HCT116 (cell line): ENCODE results near the gene HSPA12B. TPM values are rescaled to one million over a fixed set of nuclear protein-coding genes. Genes with fewer than 3 reads are reported as not detected.

Source experiments
- ATAC-seq: fragments of 200-7000 bp; cut with Tn5 transposase; 2 replicates; pipeline ENCODE4 v1.9.1; 2020; ENCODE audit warnings: mild to moderate bottlenecking, moderate library complexity
- BruUV-seq: library from RNA; stranded (reverse); fragments of 400-500 nt; replicated peaks from 2 replicates; lab custom pipeline; 2021; lab: Mats Ljungman, UMichigan
- CTCF ChIA-PET: fragments of 300-600 bp; sonication (Branson Sonifier 250); formaldehyde crosslinking; loops from one replicate; lab custom pipeline; 2021; ENCODE audit warnings: antibody characterized with exemption; lab: Charles Lee
- POLR2A ChIA-PET: fragments of 300-600, 350-600 bp; sonication (Branson Sonifier 250); formaldehyde crosslinking; loops from one replicate; lab custom pipeline; 2021; ENCODE audit warnings: antibody characterized with exemption; lab: Charles Lee
- RAD21 ChIA-PET, 2 experiments: fragments of 300-600 bp; sonication (Branson Sonifier 250); formaldehyde crosslinking; loops; one replicate each; lab custom pipeline; 2023; ENCODE audit warnings: low total read pairs in 2 of 2; ENCODE audit not compliant: uncharacterized antibody in 2 of 2, unreplicated experiment in 2 of 2, low non-redundant PET in 1 of 2; lab: Charles Lee
- DNase-seq: peaks from one replicate; pipeline ENCODE4 v3.0.0-alpha.2; 2010; ENCODE audit warnings: low read depth, low spot score
- H2AFZ ChIP-seq: fragments of 200-600 bp; shearing (Covaris generic), sonication (generic); 2 replicates; pipeline ENCODE4 v1.6.1; 2017; ENCODE audit warnings: low read depth, mixed run types, mixed read lengths, antibody characterized with exemption, low read length; ENCODE audit not compliant: poor library complexity, severe bottlenecking
- H3K27ac ChIP-seq: 2 replicates; pipeline ENCODE4 v1.5.1; 2012; ENCODE audit warnings: low read depth, low read length
- H3K27me3 ChIP-seq: fragments of 200-600 bp; sonication (generic); 2 replicates; pipeline ENCODE4 v1.6.1; 2016; ENCODE audit warnings: mixed run types, low read length, mixed read lengths; ENCODE audit not compliant: insufficient read depth
- H3K36me3 ChIP-seq, 2 experiments: fragments of 200-500 bp in 1 of 2; fragments of 200-600 bp in 1 of 2; sonication (Bioruptor generic) in 1 of 2; sonication (generic) in 1 of 2; 2 replicates each; pipeline versions ENCODE4 v1.5.1 to v1.6.1; 2014 to 2016; ENCODE audit warnings: low read length in 2 of 2, inconsistent platforms in 1 of 2, mixed read lengths in 1 of 2, mixed run types in 1 of 2; ENCODE audit not compliant: insufficient read depth in 2 of 2, control insufficient read depth in 1 of 2
- H3K4me1 ChIP-seq, 2 experiments: fragments of 200-600 bp in 1 of 2; sonication (generic) in 1 of 2; 2 replicates each; pipeline versions ENCODE4 v1.5.1 to v1.6.1; 2012 to 2017; ENCODE audit warnings: low read length in 2 of 2, inconsistent platforms in 1 of 2, mild to moderate bottlenecking in 1 of 2, mixed read lengths in 1 of 2, mixed run types in 1 of 2, moderate library complexity in 1 of 2; ENCODE audit not compliant: insufficient read depth in 2 of 2, control insufficient read depth in 1 of 2
- H3K4me2 ChIP-seq: fragments of 200-600 bp; sonication (generic); 2 replicates; pipeline ENCODE4 v1.6.1; 2017; ENCODE audit warnings: mixed run types, low read length, mixed read lengths
- H3K4me3 ChIP-seq, 2 experiments: fragments of 200-600 bp in 1 of 2; sonication (generic) in 1 of 2; replicated peaks in 1 of 2; 2 replicates each; pipeline ENCODE4 v1.5.1; 2011 to 2016; ENCODE audit warnings: low read length in 2 of 2, control low read depth in 1 of 2, low read depth in 1 of 2, mild to moderate bottlenecking in 1 of 2, mixed read lengths in 1 of 2, mixed run types in 1 of 2
- H3K79me2 ChIP-seq: fragments of 200-600 bp; sonication (generic); 2 replicates; pipeline ENCODE4 v1.6.1; 2017; ENCODE audit warnings: mild to moderate bottlenecking, mixed run types, low read length, moderate library complexity, mixed read lengths; ENCODE audit not compliant: insufficient read depth
- H3K9ac ChIP-seq: fragments of 200-600 bp; sonication (generic); 2 replicates; pipeline ENCODE4 v1.6.1; 2016; ENCODE audit warnings: low read length, mixed read lengths
- H3K9me2 ChIP-seq: fragments of 200-600 bp; sonication (generic), shearing (Covaris generic); 2 replicates; pipeline ENCODE4 v1.6.1; 2017; ENCODE audit warnings: mixed run types, mild to moderate bottlenecking, moderate library complexity; ENCODE audit not compliant: insufficient read depth
- H3K9me3 ChIP-seq, 2 experiments: fragments of 200-500 bp in 1 of 2; fragments of 200-600 bp in 1 of 2; sonication (Bioruptor generic) in 1 of 2; sonication (generic) in 1 of 2; 2 replicates each; pipeline ENCODE4 v1.6.1; 2014 to 2017; ENCODE audit warnings: low read length in 2 of 2, mixed read lengths in 2 of 2, inconsistent platforms in 1 of 2, low read depth in 1 of 2, mild to moderate bottlenecking in 1 of 2, mixed run types in 1 of 2, moderate library complexity in 1 of 2; ENCODE audit not compliant: control insufficient read depth in 1 of 2, insufficient read depth in 1 of 2
- H4K20me1 ChIP-seq: fragments of 200-600 bp; sonication (generic), shearing (Covaris generic); 2 replicates; pipeline ENCODE4 v1.6.1; 2017; ENCODE audit warnings: mixed run types, mild to moderate bottlenecking, moderate library complexity; ENCODE audit not compliant: insufficient read depth
- ATF3 ChIP-seq: IDR thresholded peaks from 2 replicates; pipeline ENCODE4 v1.6.1; 2012
- CEBPB ChIP-seq: IDR thresholded peaks from 2 replicates; pipeline ENCODE4 v1.6.1; 2012; ENCODE audit warnings: low read depth
- EGR1 ChIP-seq: IDR thresholded peaks from 2 replicates; pipeline ENCODE4 v1.6.1; 2012; ENCODE audit warnings: low read depth
- SIN3A ChIP-seq: IDR thresholded peaks from 2 replicates; pipeline ENCODE4 v1.6.1; 2012; ENCODE audit warnings: low read depth
- TCF7L2 ChIP-seq: IDR thresholded peaks from 2 replicates; pipeline ENCODE4 v1.7.0; 2011; ENCODE audit warnings: borderline replicate concordance, inconsistent platforms; ENCODE audit not compliant: insufficient read depth, insufficient read length; ENCODE audit errors: extremely low read depth
- ZBTB33 ChIP-seq: IDR thresholded peaks from 2 replicates; pipeline ENCODE4 v1.6.1; 2011; ENCODE audit warnings: mild to moderate bottlenecking, low read length, moderate library complexity; ENCODE audit not compliant: insufficient replicate concordance; ENCODE audit errors: extremely low read depth
- ZFX ChIP-seq: fragments of 450-650 bp; IDR thresholded peaks from 2 replicates; pipeline ENCODE4 v1.6.1; 2017
- intact Hi-C: fragments of 100-400 bp; cut with micrococcal nuclease; formaldehyde crosslinking; loops from 2 replicates; pipeline ENCODE4 v1.10.0; 2022
- total RNA-seq: library from RNA; stranded (reverse); gene quantifications from one replicate; pipeline ENCODE4 v1.2.1, GENCODE V29; 2021; ENCODE audit not compliant: unreplicated experiment

HSPA12B gene
- total RNA-seq, 1 experiment from 2014 or later, result not detected

GRCh38 chr20:3730803-3731672 lies 1.4 kb upstream of the HSPA12B start:
- no peak for DNase-seq
- H3K4me2 ChIP-seq, result no peak overlapping the region
- no peaks in the 10 kb centered on the region for H3K36me3 ChIP-seq
- H2AFZ ChIP-seq, result no peak overlapping the region
- no peaks in the 10 kb centered on the region for H4K20me1 ChIP-seq
- no peaks in the 10 kb centered on the region for H3K9me2 ChIP-seq
- ATAC-seq, result no peak
- RAD21 ChIA-PET, result no interaction called here
- H3K79me2 ChIP-seq, result no peaks in the 10 kb centered on the region
- H3K9me3 ChIP-seq, result no peaks in the 10 kb centered on the region
- H3K4me3 ChIP-seq, result no peak overlapping the region
- CTCF ChIA-PET, result no interaction called here
- H3K27me3 ChIP-seq, result 0 out of 2 replicates have a peak, but pooled peaks cover 8% of the 10 kb centered on the region
- no TSS peak for BruUV-seq
- H3K4me1 ChIP-seq, result peaks cover 7 to 31% of the 10 kb centered on the region in 2 experiments
- no peak overlapping the region for H3K9ac ChIP-seq
- H3K27ac ChIP-seq, result no peak overlapping the region
- POLR2A ChIA-PET, result no interaction called here
- intact Hi-C loops, result no loop called here
- no peak for TF ChIP-seq SIN3A
- no peak for TF ChIP-seq ZBTB33
- no peak for TF ChIP-seq ATF3
- TF ChIP-seq TCF7L2, result no peak
- TF ChIP-seq CEBPB, result no peak

- Histone ChIP-seq H2AFZ (no peak overlapping the region), H3K9me2 (no peaks in the 10 kb centered on the region), H3K4me1 (peaks cover 7 to 31% of the 10 kb centered on the region in 2 experiments), H3K27ac (no peak overlapping the region), H4K20me1 (no peaks in the 10 kb centered on the region), H3K79me2 (no peaks in the 10 kb centered on the region), H3K4me2 (no peak overlapping the region), H3K9me3 (no peaks in the 10 kb centered on the region), H3K9ac (no peak overlapping the region), H3K4me3 (no peak overlapping the region), H3K27me3 (0 out of 2 replicates have a peak, but pooled peaks cover 8% of the 10 kb centered on the region), H3K36me3 (no peaks in the 10 kb centered on the region)
- ChIA-PET RAD21 (no interaction called here), POLR2A (no interaction called here), CTCF (no interaction called here)
- BruUV-seq, result no TSS peak
- TF ChIP-seq ZFX (no peak), EGR1 (no peak)
- no peak for ATAC-seq
- intact Hi-C loops, result no loop called here
- DNase-seq, result no peak
Measured at GRCh38 chr20:3731944-3732326, 550 bp upstream of the HSPA12B start.
